HG03280 (cell line): ENCODE data around the gene EDEM2.
"Not testable (repeated sequence)": the region's sequence is repeated elsewhere in the genome, so short reads cannot be mapped to it uniquely, and the experiment has no call there.

Experiments
- ATAC-seq: cut with Tn5 transposase; IDR thresholded peaks from one replicate; pipeline ENCODE4 v1.9.1; 2021; ENCODE audit warnings: mild to moderate bottlenecking, moderate library complexity; ENCODE audit not compliant: unreplicated experiment

EDEM2 gene

GRCh38 chr20:35171753-35172433 is 24.8 kb upstream of the EDEM2 start, which contains the start of gene PROCR:
TSS of gene PROCR (plus strand) at chr20:35172072. CDS start at chr20:35172155, 83 bp downstream.
- ATAC-seq = no peak

DNA sequence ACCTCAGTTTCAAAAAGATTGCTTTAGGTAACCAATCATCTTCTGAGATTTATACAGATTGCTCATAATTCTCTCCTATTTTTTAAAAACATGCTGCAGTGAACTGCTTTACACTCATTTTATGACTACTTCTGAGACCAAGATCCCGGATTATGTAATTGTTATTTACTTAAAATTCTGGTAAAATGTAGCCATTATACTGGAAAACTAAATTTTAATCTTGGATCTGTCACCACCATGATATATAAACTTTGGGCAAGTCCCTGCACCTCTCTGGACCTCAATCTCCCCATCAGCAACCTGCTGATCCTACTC is 24.3 kb upstream of the EDEM2 start:
- ATAC-seq = no peak

- not testable (repeated sequence) for ATAC-seq
These were observed 21.7 kb upstream of the EDEM2 start for GRCh38 chr20:35168701-35169409.

- ATAC-seq = no peak
These were observed 20.7 kb upstream of the EDEM2 start for GRCh38 chr20:35167787-35168186.

- no peak for ATAC-seq
These were observed 19.2 kb upstream of the EDEM2 start for GRCh38 chr20:35166242-35166830.

DNA sequence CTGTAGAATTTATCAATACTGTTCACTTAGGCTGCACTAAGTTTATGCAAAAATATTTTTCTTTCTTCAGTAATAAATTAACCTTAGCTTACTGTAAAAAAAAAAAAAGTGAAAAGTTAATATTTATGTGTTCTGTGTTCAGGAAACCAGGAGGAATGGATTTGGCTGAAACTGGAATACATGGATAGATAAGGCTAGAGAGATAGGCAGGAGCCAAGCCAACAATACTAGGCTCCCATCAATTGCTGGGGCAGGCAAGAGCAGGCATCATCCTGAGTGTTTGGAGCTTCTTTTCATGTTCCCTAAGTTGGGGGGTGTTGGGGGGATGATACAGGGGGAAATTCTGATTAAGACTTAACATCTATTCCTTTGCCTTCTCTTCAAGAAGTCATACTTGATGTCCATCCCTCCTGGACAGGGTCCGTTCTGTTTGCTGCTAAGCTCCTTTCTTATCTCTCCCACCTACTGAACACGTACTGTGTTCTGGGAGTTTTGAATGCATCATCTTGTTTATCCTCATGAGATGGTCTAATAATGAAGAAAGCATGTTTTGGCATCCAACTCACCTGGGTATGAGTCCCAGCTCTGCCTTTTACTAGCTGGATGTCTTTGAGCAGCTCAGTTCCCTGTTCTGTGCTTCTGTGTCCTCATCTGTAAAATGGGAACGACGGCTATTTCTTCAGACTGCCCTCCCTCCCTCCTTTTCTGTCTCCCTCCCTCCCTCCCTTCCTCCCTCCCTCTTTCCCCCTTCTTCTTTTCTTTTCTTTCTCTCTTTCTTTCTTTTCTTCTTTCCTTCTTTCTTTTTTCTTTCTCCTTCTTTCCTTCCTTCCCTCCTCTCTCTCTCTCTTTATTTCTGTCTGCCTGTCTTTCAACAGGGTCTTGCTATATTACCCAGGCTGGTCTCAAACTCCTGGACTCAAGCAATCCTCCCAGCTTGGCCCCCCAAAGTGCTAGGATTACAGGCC is 18.4 kb upstream of the EDEM2 start:
- no peak for ATAC-seq

- ATAC-seq = not testable (repeated sequence)
These were observed 17.4 kb upstream of the EDEM2 start for GRCh38 chr20:35164531-35164930.

DNA sequence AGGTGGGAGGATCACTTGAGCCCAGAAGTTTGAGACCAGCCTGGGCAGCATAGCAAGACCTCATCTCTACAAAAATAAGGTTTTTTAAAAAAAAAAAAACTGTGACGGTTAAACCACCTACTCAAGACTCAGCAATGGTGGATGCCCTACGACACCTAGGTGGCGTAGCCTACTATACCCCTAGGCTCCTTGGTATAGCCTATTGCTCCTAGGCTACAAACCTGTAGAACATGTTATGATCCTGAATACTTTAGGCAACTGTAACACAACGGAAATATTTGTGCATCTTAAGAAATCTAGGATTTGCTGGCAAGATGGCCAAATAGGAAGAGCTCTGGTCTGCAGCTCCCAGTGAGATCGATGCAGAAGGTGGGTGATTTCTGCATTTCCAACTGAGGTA is 13.2 kb upstream of the EDEM2 start:
- ATAC-seq = not testable (repeated sequence)

DNA sequence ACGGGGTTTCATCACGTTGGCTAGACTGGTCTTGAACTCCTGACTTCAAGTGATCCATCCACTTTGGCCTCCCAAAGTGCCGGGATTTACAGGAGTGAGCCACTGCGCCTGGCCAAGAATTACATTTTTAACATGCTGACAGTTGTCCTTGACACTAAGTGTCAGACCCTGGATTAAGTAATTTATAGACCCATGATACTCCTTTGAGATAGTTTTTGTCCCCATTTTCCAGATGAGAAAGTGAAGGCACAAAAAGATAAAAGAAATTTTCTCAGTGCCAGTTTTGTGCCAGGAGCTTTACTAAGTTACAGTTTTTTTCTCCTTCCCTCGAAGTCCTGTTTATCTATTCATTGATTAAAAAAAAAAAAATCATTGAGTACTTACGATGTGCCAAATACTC is 9.8 kb upstream of the EDEM2 start:
- no peak for ATAC-seq

- ATAC-seq = no peak
These were observed 8.8 kb upstream of the EDEM2 start for GRCh38 chr20:35155936-35156335.

- ATAC-seq = no peak
These were observed 4.6 kb upstream of the EDEM2 start for GRCh38 chr20:35151736-35152135.

GRCh38 chr20:35150846-35151579 is 3.9 kb upstream of the EDEM2 start:
- no peak for ATAC-seq

DNA sequence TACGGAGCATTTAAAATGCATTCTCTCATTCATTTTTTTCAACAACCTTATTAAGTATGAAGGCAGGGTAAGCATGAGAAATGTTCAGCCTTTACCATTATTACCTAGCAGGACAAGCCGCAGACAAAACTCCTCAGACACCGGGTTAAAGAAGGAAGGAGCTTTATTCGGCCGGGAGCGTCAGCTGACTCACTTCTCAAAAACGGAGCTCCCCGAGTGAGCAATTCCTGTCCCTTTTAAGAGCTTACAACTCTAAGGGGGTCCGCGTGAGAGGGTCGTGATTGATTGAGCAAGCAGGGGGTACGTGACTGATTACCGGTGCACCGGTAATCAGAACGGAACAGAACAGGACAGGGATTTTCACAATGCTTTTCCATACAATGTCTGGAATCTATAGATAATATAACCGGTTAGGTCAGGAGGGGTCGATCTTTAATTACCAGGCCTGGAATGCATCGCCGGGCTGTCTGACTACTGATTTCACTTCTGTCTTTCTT is 487 bp upstream of the EDEM2 start:
- ATAC-seq = peak; percentile 17

GRCh38 chr20:35146299-35146919 is 727 bp downstream of the EDEM2 start:
- no peak for ATAC-seq

DNA sequence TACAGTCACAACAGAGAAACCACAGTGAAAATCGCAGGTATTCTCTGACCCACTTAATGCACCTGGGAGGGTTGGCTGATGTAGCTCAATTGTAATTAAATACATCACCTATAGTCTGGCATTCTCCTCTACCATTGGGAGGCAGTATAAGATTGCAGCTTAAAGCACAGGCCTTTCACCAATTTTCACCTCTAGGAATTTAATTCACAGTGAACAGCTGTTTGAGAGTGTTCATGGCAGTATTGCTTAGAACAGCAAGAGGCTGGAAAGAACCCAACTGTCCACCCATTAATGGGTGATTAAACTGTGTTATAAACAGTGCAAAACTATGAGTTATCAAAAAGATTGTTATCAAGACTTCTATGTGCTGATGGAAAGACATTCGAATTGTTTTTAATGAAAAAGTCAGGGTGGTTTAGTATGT is 2.0 kb downstream of the EDEM2 start:
- no peak for ATAC-seq

- ATAC-seq = no peak
These were observed 2.4 kb downstream of the EDEM2 start for GRCh38 chr20:35144694-35145093.

GRCh38 chr20:35135867-35136586 is 11.1 kb downstream of the EDEM2 start:
- no peak for ATAC-seq

DNA sequence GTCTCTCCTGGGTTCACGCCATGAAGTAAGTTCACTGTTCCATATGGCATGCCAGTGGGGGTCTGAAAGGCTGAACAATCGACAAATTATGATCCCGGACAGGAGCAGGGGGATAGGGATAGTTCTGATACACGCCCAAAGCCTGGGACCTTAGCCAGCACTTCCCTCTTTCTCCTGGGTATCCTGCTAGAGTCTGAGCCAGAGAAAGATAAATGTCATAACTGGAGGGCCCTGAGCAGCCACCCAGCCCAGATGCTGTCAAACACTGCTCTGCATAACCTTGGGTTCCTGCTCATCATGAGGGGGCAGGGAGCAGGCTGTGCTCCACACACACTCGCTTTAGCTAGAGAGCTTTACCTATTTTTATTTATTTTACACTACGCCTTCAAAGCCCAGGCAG is 12.3 kb downstream of the EDEM2 start:
- ATAC-seq = no peak

DNA sequence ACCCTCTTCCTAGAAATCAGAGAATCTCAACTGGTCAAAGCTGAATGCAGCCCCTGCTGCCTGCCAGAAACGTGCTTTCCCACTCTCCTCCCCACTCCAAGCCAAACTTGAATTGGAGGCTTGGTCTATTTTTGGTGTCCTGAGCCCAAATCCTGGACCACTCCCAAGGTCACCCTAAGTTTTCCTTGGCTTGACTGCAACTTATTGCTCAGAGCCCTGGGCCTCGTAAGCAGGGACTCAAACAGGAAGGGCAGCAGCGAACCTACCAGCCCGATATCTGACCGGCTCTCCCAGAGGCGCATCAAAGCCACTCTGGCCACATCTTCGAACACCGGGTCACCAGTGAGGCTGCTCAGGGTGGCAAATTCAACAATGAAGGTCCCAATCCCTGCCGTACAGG is 12.7 kb downstream of the EDEM2 start:
- no peak for ATAC-seq
